LNCAP (cell line): ENCODE measurements around the gene CA11.

Source experiments
- CTCF ChIP-seq: fragments of 450-650 bp; IDR thresholded peaks from 2 replicates; pipeline ENCODE4 v1.5.1; 2017; ENCODE audit warnings: mild to moderate bottlenecking

CA11 gene

GRCh38 chr19:48606463-48607358 is 39.3 kb downstream of the CA11 start, which contains the start of gene SPACA4:
Gene SPACA4, plus strand, starts transcription at chr19:48606742. Its CDS starts 237 bp downstream, at chr19:48606979.
- TF ChIP-seq CTCF, result no peak

DNA sequence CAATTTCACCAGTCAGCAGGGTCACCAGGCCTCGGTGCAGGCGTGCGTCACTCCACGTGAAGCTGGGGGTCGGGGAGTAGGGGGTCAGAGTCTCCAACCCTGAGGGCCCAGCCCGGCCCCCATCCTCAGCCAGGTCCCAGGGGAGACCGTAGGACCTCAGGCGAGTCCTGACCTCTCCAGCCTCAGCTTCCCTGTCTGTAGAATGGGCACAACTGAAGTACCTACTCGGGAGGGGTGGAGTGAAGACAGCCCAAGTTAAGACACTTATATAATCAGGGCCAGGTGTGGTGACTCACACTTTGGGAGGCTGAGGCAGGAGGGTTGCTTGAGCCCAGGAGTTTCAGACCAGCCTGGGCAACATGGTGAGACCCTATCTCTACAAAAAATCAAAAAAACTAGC is 42.1 kb downstream of the CA11 start:
- TF ChIP-seq CTCF, result no peak

DNA sequence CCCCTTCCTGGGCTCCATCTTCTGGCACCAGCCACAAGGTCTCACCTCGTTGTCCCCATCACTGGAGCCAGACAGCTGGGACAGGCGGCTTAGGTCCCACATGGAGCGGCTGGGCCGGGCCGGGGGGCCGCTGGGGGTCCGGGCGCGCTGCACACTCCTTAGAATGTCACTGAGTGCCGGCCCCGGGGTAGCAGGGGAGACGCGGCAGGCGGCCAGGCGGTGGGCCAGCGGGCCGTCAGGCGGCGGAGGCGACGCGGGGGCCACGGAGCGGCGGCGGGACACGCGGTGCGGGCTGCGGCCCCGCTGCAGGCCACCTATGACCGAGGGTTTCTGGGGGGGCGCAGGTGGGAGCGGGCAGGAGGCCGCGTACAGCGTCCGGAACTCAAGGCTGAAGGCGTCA is 42.5 kb downstream of the CA11 start:
- no peak for TF ChIP-seq CTCF

DNA sequence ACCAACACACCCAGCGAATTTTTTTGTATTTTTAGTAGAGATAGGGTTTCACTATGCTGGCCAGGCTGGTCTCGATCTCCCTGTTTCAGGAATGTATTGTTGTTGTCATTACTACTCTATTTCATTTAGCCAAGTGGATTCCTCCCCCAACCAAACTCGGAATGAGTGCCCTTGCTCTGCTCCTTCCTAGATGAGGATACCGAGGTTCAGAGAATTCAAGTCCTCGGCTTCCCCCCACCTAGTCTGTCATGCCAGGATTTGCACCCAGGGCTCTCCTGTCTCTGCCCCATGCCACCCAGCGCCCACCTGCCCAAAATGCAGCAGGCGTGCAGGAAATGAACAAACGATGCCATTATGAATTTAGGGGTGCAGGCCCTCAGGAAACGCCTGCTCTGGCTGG is 43.0 kb downstream of the CA11 start:
- TF ChIP-seq CTCF, result no peak

DNA sequence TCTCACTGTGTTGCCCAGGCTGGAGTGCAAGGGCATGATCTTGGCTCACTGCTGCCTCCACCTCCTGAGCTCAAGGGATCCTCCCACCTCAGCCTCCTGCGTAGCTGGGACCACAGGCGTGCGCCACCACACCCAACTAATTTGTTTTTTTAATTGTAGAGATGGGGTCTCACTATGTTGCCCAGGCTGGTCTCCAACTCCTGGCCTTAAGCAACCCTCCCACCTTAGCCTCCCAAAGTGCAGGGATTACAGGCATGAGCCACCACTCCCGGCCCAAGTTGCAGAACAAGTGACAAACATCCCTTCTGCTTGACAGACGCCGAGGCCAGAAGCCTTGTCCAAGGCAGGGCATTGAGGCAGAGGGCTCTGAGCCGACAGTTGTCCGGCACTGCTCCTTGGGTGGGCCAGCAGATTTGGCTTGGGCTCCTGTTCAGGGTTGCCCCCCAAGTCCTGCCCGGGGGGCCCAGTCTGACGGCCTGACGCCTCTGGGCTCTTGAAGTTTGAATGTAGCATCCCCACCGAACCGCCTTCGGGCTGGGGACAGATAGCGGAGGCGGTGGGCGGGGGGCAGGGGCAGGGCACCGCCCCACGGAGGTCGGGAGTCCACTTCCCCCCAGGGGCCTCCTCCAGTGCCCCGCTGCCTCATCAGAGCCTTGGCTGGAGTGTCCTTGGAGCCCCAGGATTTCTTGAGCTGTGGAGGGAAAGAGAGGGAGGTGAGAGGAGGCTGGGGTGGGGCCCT is 45.1 kb downstream of the CA11 start:
- TF ChIP-seq CTCF, result no peak

DNA sequence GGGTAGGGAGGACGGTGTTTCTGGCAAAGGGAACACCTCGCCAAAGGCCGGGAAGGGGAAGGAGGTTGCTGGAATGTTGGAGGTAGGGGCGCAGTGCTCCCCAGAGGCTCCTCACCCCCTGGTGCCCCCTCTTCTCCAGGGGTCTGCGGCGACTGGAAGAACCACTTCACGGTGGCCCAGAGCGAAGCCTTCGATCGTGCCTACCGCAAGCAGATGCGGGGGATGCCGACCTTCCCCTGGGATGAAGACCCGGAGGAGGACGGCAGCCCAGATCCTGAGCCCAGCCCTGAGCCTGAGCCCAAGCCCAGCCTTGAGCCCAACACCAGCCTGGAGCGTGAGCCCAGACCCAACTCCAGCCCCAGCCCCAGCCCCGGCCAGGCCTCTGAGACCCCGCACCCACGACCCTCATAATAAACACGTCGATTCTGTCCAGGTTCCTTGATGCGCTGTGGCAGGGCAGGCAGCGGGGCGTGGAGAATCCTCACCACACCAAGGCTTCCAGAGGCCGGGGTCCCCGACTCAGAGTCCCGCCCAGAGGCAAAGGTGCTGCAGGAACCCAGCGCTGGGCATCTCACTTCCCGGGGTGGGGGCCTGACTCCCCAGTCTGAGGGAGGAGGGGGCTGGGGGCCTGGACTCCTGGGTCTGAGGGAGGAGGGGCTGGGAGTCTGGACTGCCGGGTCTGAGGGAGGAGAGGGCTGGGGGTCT is 46.8 kb downstream of the CA11 start:
- no peak for TF ChIP-seq CTCF

- no peak for TF ChIP-seq CTCF
Observed at GRCh38 chr19:48596679-48597465, 49.1 kb downstream of the CA11 start.
